ENCODE data around the gene AQP2. TPM values are rescaled to one million over a fixed set of nuclear protein-coding genes. Genes with fewer than 3 reads are reported as not detected.

The AQP2 gene
- polyA plus RNA-seq, 1 of the 3 experiments (the other 2 are of a cell fraction): not detected

DNA sequence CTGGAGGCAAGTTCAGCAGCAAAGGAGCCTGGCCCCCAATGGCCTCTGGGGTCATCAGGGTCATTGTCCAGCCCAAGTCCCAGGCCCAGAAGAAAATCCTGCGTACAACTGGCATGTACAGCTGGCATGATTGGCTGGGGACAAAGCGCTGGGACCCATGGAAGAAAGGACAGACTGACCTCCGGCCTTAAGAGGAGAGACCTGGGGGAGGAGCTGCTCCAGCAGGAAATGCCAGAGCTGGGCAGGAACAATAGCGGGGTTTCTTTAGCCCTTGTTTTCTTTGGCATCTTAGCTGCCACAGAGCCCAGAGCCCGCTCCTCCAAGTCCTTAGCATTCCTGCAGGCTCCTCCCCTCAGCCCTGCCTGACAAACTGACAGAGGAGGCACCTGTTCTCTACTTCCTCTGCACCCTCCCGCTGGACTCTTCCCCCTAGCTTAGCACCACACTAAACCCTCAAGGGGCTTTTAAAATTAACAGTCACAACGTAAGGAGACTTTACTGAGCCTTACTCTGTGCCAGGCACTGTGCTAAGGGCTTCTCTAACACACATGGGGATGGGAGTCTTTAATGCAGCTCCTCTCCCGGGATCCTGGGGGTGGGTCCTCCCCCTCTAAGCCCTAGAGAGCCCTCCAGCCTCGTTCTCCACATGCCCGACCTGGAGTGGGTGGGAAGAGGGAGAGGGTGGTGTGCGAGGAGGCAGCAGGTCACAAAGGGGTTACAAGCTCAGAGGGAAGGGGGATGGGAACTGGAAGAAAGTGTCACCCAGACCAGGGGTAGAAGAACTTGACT is 9.3 kb downstream of the AQP2 start:
- H3K27me3 ChIP-seq (ENCODE audit: insufficient read depth): no peaks in the 10 kb centered on the region
- POLR2A ChIA-PET: no interaction called here

More for the DNA sequence above, 9.3 kb downstream of the AQP2 start:
- Histone ChIP-seq H4K20me1 (ENCODE audit: insufficient read depth) (no peaks in the 10 kb centered on the region), H3K4me3 (ENCODE audit: low read depth in 2 of 2, low read length in 1 of 2) (no peak overlapping the region), H3K9me2 (no peaks in the 10 kb centered on the region), H3K79me2 (ENCODE audit: insufficient read depth) (no peaks in the 10 kb centered on the region), H3K9ac (no peak overlapping the region; the same call in 1 of the 2 replicates), H2AFZ (ENCODE audit: low read depth) (peak overlapping the region; percentile 82; the same call in 1 of the 2 replicates), H3F3A (replicated peaks; ENCODE audit: insufficient read depth) (no peaks in the 10 kb centered on the region), H3K27ac (ENCODE audit: low read depth in 2 of 2, low read length in 1 of 2) (0 out of 4 replicates have a peak overlapping the region, but pooled peaks of 1 of the 2 experiments have one; percentile 18), H3K4me2 (peak overlapping the region; percentile 62), H3K36me3 (replicated peaks in 1 of 2; ENCODE audit: control insufficient read depth in 1 of 2, insufficient read depth in 2 of 2, low read length in 1 of 2) (no peaks in the 10 kb centered on the region), H3K9me3 (no peaks in the 10 kb centered on the region), H3K4me1 (ENCODE audit: control insufficient read depth in 1 of 2, insufficient read depth in 2 of 2, low read depth in 1 of 2, low read length in 1 of 2) (peaks cover 3 to 19% of the 10 kb centered on the region in 2 experiments; a peak in 3 of 4 replicates)
- CTCF ChIA-PET: interaction anchor here (0.9 to 20.3 kb wide), 9 partner anchors 7 to 151 kb away, joined by 3 to 1401 read pairs (median 7); partner anchors contain the start of genes AQP2 and ASIC1
- DNase-seq: no peak
- 64% methylated on average over 11 of the region's 11 CpGs for WGBS (ENCODE audit: low lambda C conversion rate)
- TF ChIP-seq ELF1 (IDR thresholded peaks at IDR 0.05) (0 out of 2 replicates have a peak, but pooled peaks have one; percentile 10), RXRA (IDR thresholded peaks at IDR 0.05; ENCODE audit: borderline replicate concordance, low read depth) (0 out of 2 replicates have a peak, but pooled peaks have one; percentile 30), EP300 (IDR thresholded peaks at IDR 0.05; ENCODE audit: borderline replicate concordance in 1 of 2, low read depth in 1 of 2, low read length in 1 of 2) (0 out of 4 replicates have a peak, but pooled peaks of 1 of the 2 experiments have one; percentile 49), TEAD4 (IDR thresholded peaks at IDR 0.05; ENCODE audit: borderline replicate concordance, insufficient read depth) (no peak), TCF12 (IDR thresholded peaks at IDR 0.05) (peak; percentile 41), FOXM1 (IDR thresholded peaks at IDR 0.05; ENCODE audit: low read depth) (no peak), REST (IDR thresholded peaks at IDR 0.05; ENCODE audit: low read depth, low read length) (no peak), SIN3A (IDR thresholded peaks at IDR 0.05; ENCODE audit: borderline replicate concordance, low read depth, low read length) (no peak), NFIC (IDR thresholded peaks at IDR 0.05; ENCODE audit: borderline replicate concordance) (peak; percentile 80), RFX5 (IDR thresholded peaks at IDR 0.05; ENCODE audit: low read length) (no peak), FOSL2 (IDR thresholded peaks at IDR 0.05; ENCODE audit: borderline replicate concordance, low read depth) (no peak)
- TF ChIP-seq, protein P1, sequence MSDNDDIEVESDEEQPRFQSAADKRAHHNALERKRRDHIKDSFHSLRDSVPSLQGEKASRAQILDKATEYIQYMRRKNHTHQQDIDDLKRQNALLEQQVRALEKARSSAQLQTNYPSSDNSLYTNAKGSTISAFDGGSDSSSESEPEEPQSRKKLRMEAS (IDR thresholded peaks at IDR 0.05; ENCODE audit: low read depth): no peak
- TF ChIP-seq, protein P2, sequence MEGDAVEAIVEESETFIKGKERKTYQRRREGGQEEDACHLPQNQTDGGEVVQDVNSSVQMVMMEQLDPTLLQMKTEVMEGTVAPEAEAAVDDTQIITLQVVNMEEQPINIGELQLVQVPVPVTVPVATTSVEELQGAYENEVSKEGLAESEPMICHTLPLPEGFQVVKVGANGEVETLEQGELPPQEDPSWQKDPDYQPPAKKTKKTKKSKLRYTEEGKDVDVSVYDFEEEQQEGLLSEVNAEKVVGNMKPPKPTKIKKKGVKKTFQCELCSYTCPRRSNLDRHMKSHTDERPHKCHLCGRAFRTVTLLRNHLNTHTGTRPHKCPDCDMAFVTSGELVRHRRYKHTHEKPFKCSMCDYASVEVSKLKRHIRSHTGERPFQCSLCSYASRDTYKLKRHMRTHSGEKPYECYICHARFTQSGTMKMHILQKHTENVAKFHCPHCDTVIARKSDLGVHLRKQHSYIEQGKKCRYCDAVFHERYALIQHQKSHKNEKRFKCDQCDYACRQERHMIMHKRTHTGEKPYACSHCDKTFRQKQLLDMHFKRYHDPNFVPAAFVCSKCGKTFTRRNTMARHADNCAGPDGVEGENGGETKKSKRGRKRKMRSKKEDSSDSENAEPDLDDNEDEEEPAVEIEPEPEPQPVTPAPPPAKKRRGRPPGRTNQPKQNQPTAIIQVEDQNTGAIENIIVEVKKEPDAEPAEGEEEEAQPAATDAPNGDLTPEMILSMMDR (IDR thresholded peaks at IDR 0.05): no peak

Measured in SK-N-SH (cell line).